ENCODE data around the gene SDF4.

The SDF4 gene

GRCh38 chr1:1231400-1232207, at the start of gene SDF4:
Gene SDF4, minus strand, starts transcription at chr1:1232001. Its CDS starts 3,229 bp downstream, at chr1:1228772.
- DNase-seq: peak; percentile 92 to 93

- DNase-seq: no peak
These were observed 49.1 kb upstream of the SDF4 start for GRCh38 chr1:1280782-1281481.

DNA sequence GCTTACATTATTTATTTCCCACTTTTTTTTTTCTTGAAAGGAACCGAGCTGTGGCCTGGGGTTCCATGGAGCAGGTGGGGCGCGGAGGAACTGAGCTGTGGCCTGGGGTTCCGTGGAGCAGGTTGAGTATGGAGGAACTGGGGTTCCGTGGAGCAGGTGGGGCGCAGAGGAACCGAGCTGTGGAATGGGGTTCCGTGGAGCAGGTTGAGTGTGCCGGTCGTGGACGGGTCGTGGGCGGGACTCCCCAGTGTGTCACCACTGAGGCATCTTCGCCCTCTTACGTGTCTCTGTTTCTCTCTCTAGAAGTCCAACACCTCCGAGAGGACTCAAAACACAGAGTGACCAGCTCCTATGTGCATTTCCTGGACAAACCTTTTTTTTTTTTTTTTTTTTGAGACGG, 47.2 kb upstream of the SDF4 start:
- DNase-seq: no peak

DNA sequence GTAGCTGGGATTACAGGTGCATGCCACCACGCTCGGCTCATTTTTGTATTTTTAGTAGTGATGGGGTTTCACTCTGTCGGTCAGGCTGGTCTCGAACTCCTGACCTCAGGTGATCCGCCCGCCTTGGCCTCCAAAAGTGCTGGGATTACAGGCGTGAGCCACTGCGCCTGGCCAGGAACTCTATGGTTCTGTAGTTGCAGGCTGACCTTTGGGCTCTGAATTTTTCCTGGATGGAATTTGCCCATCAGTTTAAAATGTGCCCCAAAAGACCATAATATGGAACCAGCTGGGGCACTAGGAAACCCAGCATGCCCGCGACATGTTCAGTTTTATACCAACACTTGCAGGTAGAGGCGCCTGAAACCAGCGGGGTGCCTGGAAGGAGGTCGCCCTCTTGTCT, 46.8 kb upstream of the SDF4 start:
- DNase-seq: no peak

- no peak for DNase-seq
These were observed 44.0 kb upstream of the SDF4 start for GRCh38 chr1:1275836-1276235.

- DNase-seq: no peak
These were observed 43.2 kb upstream of the SDF4 start for GRCh38 chr1:1274931-1275431.

GRCh38 chr1:1274299-1274930, 42.6 kb upstream of the SDF4 start:
- no peak for DNase-seq

GRCh38 chr1:1273512-1274298, 41.9 kb upstream of the SDF4 start, which contains the start of gene UBE2J2:
Gene UBE2J2, minus strand, starts transcription at chr1:1273854. Its CDS starts 5,862 bp downstream, at chr1:1267992.
- DNase-seq: peak; percentile 87 to 93

DNA sequence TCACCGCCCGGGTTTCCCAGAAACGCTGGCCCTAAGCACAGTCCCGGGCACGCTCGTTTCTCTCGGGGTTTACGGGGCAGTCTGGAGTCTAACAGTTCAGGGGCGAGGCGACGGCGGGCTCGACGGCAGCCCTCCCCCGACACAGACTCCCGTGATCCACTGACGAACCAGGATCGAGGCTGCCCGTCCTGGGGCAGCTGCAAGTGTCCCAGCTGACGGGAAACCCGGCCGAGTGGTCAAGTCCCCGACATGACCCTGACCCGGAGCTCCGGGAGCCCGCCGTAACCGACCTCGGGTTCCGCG, 41.4 kb upstream of the SDF4 start:
- DNase-seq: no peak

- DNase-seq: no peak
These were observed 40.8 kb upstream of the SDF4 start for GRCh38 chr1:1272341-1273208.

GRCh38 chr1:1270813-1271212, 39.0 kb upstream of the SDF4 start:
- no peak for DNase-seq

DNA sequence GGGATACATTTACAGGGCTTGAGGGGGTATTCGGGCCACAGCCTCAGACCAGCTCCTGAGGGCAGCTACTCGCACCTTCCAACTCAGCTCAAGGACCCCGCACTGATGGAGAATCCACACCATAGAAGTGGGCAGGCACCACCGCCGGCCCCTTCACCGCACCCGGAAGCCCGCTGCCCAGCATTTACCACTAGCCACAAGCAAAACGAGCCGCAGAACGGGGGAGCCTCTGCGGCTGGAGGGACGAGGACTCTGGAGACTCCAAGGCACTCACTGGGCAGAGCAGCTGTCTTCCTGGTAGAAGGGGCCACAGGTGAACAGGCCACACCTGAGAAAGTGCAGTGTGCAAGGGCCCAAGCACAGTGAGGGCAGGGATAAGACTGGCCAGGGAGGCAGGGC, 36.5 kb upstream of the SDF4 start:
- DNase-seq: no peak

- no peak for DNase-seq
These were observed 35.9 kb upstream of the SDF4 start for GRCh38 chr1:1267488-1268283.

GRCh38 chr1:1264868-1265272, 33.1 kb upstream of the SDF4 start:
- no peak for DNase-seq

- DNase-seq: no peak
These were observed 32.2 kb upstream of the SDF4 start for GRCh38 chr1:1264026-1264425.

DNA sequence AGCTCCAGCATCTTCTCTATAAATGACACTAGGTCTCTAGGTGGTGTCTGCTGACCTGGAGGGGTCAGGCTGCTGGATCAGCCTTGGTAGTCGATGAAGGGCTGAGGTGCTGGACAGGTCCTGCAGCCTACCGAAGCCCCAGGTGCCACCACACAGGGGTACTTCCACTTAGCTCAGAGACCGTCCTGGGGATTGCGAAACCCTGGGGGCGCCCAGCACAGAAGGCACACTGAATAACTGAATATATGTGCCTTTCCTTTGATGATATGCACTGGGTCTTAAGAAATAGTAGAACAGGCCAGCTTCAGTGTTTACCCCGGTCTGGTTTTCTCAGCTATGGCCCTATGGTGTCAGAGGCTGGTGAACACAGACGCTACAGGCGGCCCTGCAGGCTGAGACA, 31.0 kb upstream of the SDF4 start:
- DNase-seq: no peak

DNA sequence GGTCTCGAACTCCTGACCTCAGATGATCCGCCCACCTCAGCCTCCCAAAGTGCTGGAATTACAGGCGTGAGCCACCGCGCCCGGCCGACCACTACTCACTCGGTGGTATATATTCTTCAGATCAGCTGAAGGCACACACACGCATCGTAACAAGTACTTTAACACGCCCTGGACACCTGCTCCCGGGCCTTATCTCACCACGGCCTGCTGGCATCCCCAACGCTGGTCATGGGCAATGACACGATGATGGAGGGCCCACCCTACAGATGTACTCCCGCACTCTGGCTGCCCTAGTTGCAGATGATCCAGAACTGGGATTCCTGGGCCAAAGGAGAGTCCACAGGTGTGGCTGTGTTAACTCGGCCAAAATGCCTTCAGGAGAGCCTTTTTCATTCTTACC, 30.3 kb upstream of the SDF4 start:
- DNase-seq: no peak

DNA sequence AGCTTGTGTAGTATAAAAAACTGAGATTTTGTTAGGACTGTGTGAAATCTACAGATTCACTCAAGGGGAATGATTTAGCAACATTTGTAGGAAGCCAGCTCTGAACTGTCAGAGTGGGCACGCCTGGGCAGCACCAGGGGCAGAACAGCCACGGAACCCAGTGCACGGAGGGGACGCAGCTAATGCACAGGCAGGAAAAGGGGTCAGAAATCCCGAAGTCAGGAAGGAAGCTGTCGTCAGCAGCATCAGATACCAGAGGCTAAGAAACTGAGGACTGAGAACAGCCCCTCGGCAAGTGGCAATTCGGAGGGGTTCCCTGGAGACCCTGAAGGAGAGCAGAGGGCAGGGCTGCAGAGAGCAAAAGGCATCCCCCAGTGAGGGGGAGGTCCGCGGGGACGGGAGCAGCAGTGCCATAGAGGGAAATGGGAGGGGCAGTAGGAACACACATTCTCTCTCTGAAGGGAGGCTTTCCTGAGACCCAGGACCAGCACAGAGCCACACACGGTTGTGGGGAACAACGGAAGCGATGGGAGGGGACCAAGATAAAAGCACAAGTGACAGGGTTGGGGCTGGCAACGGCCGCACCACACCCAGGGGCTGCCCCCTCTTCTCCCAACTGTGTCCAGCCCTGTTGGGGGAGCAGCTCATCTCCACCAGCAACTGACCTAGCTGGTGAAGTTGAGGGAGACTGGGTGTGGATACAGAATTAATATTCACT, 29.2 kb upstream of the SDF4 start:
- DNase-seq: no peak

- DNase-seq: no peak
These were observed 28.3 kb upstream of the SDF4 start for GRCh38 chr1:1259951-1260600.

- DNase-seq: no peak
These were observed 27.7 kb upstream of the SDF4 start for GRCh38 chr1:1259540-1259939.
